ENCODE measurements around the gene DOCK4.

Gene DOCK4

DNA sequence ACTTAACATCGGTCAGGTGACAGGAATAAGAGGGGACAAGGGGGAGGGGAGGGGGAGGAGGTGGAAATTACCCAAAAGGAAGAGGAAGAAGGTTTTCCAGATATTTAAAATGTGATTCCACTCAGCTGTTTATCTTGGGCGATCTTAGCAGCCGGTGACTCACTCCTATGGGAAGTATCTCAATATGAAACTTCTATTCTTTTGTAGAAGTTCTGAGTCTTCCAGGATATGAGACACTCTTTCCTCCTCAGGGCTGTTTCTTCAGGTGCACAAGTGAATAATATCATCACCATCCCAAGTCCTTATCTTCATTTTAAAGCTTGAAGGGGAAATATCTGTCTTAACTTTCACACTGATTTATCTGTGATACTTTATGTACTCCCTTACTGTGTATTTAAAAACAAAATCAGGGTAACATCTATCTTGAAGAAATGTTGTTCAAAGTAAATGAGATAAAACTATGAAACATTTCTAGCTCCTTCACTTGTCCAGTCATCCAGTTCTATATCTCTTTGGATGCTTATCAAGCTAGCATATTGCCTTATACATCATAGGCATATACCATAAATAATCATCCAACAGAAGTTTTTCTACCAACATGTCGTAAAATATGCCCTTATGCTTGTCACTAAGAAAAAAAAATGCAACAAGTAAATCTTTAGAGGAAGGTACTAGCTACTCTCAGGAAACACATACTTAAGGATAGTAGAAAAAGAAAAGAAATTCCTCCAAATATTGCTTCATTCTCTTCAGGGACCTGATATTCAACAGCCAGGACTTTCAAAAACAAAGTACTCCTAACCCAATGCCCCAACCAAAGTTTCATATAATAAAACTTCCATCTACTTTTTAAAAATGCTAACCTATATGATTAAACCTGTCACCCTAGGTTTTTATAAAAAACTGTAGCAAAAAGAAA, 13.7 kb downstream of the DOCK4 start:
- TF ChIP-seq, protein P1, sequence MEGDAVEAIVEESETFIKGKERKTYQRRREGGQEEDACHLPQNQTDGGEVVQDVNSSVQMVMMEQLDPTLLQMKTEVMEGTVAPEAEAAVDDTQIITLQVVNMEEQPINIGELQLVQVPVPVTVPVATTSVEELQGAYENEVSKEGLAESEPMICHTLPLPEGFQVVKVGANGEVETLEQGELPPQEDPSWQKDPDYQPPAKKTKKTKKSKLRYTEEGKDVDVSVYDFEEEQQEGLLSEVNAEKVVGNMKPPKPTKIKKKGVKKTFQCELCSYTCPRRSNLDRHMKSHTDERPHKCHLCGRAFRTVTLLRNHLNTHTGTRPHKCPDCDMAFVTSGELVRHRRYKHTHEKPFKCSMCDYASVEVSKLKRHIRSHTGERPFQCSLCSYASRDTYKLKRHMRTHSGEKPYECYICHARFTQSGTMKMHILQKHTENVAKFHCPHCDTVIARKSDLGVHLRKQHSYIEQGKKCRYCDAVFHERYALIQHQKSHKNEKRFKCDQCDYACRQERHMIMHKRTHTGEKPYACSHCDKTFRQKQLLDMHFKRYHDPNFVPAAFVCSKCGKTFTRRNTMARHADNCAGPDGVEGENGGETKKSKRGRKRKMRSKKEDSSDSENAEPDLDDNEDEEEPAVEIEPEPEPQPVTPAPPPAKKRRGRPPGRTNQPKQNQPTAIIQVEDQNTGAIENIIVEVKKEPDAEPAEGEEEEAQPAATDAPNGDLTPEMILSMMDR (IDR thresholded peaks at IDR 0.05; ENCODE audit: unreplicated experiment in 3 of 3): no peak
- no peaks in the 10 kb centered on the region for H3K27me3 Mint-ChIP-seq (ENCODE audit: low read depth)
- H3K36me3 Mint-ChIP-seq (ENCODE audit: low read depth): no peaks in the 10 kb centered on the region
- H3K4me3 Mint-ChIP-seq: no peak overlapping the region
- no peaks in the 10 kb centered on the region for H3K4me1 Mint-ChIP-seq
- no peak overlapping the region for H3K27ac Mint-ChIP-seq
- H3K9me3 Mint-ChIP-seq: no peaks in the 10 kb centered on the region

DNA sequence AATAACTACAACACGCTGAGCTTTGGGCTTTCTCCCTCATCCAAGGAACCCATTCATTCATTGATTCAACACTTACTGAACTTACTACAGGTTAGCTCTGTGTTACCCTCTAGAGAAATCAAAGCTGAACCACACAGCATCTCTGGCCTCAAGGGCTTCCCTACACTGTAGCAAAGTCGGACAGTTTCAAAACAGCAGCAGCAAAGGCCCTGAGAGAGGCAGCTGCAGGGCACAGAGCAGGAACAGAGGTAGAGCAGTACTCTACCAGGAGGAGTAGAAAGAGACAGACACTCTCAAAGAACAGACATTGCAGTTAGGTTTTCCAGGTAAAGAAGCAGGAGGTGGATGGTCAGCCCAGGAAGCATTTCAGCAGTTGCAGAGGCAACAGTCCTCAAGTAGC, 16.1 kb downstream of the DOCK4 start:
- Mint-ChIP-seq H3K27me3 (ENCODE audit: low read depth) (no peaks in the 10 kb centered on the region), H3K36me3 (ENCODE audit: low read depth) (no peaks in the 10 kb centered on the region), H3K4me3 (no peak overlapping the region), H3K27ac (no peak overlapping the region), H3K4me1 (no peaks in the 10 kb centered on the region), H3K9me3 (no peaks in the 10 kb centered on the region)
- TF ChIP-seq, protein P1 (IDR thresholded peaks at IDR 0.05; ENCODE audit: unreplicated experiment in 3 of 3): no peak

DNA sequence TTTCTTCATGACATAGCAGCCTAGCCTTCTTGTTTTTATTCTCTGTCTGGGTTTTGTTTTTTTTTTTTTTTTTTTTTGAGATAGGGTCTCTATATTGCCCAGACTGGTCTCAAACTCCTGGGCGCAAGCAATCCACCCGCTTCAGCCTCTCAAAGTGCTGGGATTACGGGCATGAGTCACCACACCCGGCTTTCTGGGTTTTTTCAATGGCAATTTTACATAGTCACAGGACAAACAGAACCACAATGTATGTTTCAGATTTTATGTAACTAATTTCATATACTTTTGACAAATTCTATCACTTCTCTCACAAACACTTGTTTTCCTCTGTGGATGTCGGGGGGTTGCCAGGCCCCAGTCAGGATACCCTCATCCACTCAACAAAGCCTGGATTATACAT, 16.5 kb downstream of the DOCK4 start:
- Mint-ChIP-seq H3K27me3 (ENCODE audit: low read depth) (no peaks in the 10 kb centered on the region), H3K4me1 (no peaks in the 10 kb centered on the region), H3K27ac (no peak overlapping the region), H3K4me3 (no peak overlapping the region), H3K9me3 (no peaks in the 10 kb centered on the region), H3K36me3 (ENCODE audit: low read depth) (no peaks in the 10 kb centered on the region)
- TF ChIP-seq, protein P1 (IDR thresholded peaks at IDR 0.05; ENCODE audit: unreplicated experiment in 3 of 3): no peak

DNA sequence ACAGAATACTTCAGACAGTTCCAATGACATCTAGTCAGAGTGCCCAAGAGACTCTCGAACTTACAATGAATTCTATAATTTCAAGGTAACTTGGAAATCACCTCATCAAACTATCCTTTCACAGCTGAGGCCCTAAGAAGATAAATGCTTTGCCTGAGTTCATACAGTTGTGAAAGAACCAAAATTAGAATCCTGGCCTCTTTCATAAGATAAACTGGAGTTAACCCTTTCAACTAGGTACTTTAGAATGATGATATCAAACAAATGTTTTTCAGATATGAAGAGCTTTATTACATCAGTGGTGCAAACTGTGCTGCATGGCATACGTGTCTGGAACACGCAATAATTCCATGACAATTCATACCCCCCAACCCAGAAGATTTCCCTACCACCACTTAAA, 17.9 kb downstream of the DOCK4 start:
- Mint-ChIP-seq H3K4me1 (no peaks in the 10 kb centered on the region), H3K36me3 (ENCODE audit: low read depth) (no peaks in the 10 kb centered on the region), H3K27ac (no peak overlapping the region), H3K9me3 (no peaks in the 10 kb centered on the region), H3K4me3 (no peak overlapping the region), H3K27me3 (ENCODE audit: low read depth) (no peaks in the 10 kb centered on the region)
- TF ChIP-seq, protein P1 (IDR thresholded peaks at IDR 0.05; ENCODE audit: unreplicated experiment in 3 of 3): no peak

DNA sequence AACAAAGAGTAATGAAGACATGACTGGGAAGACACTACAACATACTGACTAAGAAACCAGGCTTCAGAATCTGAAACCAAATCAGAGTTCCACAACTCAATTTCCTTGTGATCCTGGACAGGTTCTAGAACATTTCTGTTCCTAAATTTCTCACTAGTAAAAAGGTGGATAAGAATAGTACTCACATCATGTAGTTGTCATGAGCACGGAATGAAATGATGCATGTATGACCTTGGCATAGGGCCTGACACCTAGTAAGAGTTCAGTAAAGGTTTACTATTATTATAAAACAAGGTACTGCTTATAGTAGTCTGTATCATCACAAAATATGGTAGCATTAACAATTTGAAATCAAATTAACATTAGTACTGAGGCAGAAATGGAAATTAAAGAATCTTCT, 19.9 kb downstream of the DOCK4 start:
- no peak overlapping the region for H3K4me3 Mint-ChIP-seq
- no peaks in the 10 kb centered on the region for H3K36me3 Mint-ChIP-seq (ENCODE audit: low read depth)
- no peaks in the 10 kb centered on the region for H3K9me3 Mint-ChIP-seq
- H3K27ac Mint-ChIP-seq: no peak overlapping the region
- H3K4me1 Mint-ChIP-seq: peaks cover 13% of the 10 kb centered on the region
- H3K27me3 Mint-ChIP-seq (ENCODE audit: low read depth): no peaks in the 10 kb centered on the region
- TF ChIP-seq, protein P1 (IDR thresholded peaks at IDR 0.05; ENCODE audit: unreplicated experiment in 3 of 3): no peak
